ENCODE results near the gene MAPK8IP3. TPM values are rescaled to one million over a fixed set of nuclear protein-coding genes. Genes with fewer than 3 reads are reported as not detected.
A peak's percentile ranks its signal among the peaks of the same experiment; 100 is the strongest.

The MAPK8IP3 gene
- total RNA-seq, 2 donors from 2014 or later, result 44.0 to 62.6 TPM

GRCh38 chr16:1758923-1759322, 52.9 kb downstream of the MAPK8IP3 start:
- TF ChIP-seq, protein P1, sequence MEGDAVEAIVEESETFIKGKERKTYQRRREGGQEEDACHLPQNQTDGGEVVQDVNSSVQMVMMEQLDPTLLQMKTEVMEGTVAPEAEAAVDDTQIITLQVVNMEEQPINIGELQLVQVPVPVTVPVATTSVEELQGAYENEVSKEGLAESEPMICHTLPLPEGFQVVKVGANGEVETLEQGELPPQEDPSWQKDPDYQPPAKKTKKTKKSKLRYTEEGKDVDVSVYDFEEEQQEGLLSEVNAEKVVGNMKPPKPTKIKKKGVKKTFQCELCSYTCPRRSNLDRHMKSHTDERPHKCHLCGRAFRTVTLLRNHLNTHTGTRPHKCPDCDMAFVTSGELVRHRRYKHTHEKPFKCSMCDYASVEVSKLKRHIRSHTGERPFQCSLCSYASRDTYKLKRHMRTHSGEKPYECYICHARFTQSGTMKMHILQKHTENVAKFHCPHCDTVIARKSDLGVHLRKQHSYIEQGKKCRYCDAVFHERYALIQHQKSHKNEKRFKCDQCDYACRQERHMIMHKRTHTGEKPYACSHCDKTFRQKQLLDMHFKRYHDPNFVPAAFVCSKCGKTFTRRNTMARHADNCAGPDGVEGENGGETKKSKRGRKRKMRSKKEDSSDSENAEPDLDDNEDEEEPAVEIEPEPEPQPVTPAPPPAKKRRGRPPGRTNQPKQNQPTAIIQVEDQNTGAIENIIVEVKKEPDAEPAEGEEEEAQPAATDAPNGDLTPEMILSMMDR (IDR thresholded peaks at IDR 0.05), result no peak
- Histone ChIP-seq H3K27me3 (no peaks in the 10 kb centered on the region), H3K36me3 (no peaks in the 10 kb centered on the region), H3K9me3 (no peaks in the 10 kb centered on the region), H3K4me1 (peaks cover 5% of the 10 kb centered on the region), H3K9ac (ENCODE audit: low read depth in 2 of 2, low read length in 2 of 2) (peak overlapping the region in 1 of 2 donors; percentile 70), H3K27ac (no peak overlapping the region), H3K4me3 (no peak overlapping the region)
- DNase-seq, result no peak
- intact Hi-C loops (cut with DNase I), result no loop called here

- intact Hi-C loops (cut with DNase I), result no loop called here
- H3K9me3 ChIP-seq, result no peaks in the 10 kb centered on the region
- H3K4me1 ChIP-seq, result peaks cover 5% of the 10 kb centered on the region
- H3K27me3 ChIP-seq, result no peaks in the 10 kb centered on the region
- H3K27ac ChIP-seq, result no peak overlapping the region
- DNase-seq, result no peak
- H3K4me3 ChIP-seq, result no peak overlapping the region
- peaks cover 2% of the 10 kb centered on the region for H3K36me3 ChIP-seq
- TF ChIP-seq, protein P1 (IDR thresholded peaks at IDR 0.05), result no peak
- no peak overlapping the region for H3K9ac ChIP-seq (ENCODE audit: low read depth in 2 of 2, low read length in 2 of 2)
These were observed 53.5 kb downstream of the MAPK8IP3 start for GRCh38 chr16:1759511-1759910.

DNA sequence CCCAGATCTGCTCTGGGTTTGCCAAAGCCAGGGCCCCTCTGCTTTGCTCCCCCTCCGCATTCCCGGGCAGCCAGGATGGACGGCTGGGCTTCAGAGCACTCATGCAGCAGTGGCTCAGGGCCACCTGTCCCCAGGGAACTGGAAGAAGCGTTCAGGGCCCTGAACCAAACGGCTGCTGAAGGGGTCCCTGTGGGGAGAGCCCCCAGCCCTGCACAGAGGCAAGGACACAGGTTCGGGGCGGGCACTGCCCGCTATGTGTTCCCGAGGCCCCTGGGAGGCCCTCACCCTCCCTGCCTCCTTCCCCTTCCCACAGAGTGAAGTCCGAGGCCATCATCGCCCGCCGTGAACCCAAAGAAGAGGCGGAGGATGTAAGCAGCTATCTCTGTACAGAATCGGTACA, 54.9 kb downstream of the MAPK8IP3 start:
- TF ChIP-seq, protein P1 (IDR thresholded peaks at IDR 0.05), result no peak
- intact Hi-C loops (cut with DNase I), result no loop called here
- Histone ChIP-seq H3K4me1 (peaks cover 5% of the 10 kb centered on the region), H3K36me3 (peaks cover 8% of the 10 kb centered on the region), H3K9ac (ENCODE audit: low read depth in 2 of 2, low read length in 2 of 2) (no peak overlapping the region), H3K27ac (no peak overlapping the region), H3K4me3 (no peak overlapping the region), H3K27me3 (no peaks in the 10 kb centered on the region), H3K9me3 (no peaks in the 10 kb centered on the region)
- DNase-seq, result no peak

DNA sequence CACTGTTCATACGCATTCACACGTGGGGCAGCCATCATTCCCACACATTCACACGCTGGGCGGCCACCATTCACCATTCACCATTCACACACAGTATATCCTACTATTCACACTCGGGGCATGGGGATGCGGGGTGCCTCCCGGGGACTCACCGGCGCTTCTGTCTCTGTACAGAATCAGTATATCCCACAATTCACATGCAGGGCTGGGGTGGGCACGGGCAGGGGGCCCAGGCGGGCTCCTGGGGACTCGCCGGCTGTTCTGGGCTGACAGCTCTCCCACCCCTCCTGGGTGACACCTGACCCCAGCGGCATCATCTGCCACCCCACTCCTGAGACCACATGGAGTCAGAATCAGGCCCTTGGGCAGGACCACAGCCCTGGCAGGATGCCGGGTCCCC, 55.8 kb downstream of the MAPK8IP3 start:
- no peak for DNase-seq
- H3K9ac ChIP-seq (ENCODE audit: low read depth in 2 of 2, low read length in 2 of 2), result no peak overlapping the region
- peaks cover 5% of the 10 kb centered on the region for H3K4me1 ChIP-seq
- H3K4me3 ChIP-seq, result no peak overlapping the region
- H3K9me3 ChIP-seq, result no peaks in the 10 kb centered on the region
- no peaks in the 10 kb centered on the region for H3K27me3 ChIP-seq
- peaks cover 8% of the 10 kb centered on the region for H3K36me3 ChIP-seq
- H3K27ac ChIP-seq, result no peak overlapping the region
- intact Hi-C loops (cut with DNase I), result no loop called here
- TF ChIP-seq, protein P1 (IDR thresholded peaks at IDR 0.05), result no peak

- peaks cover 8% of the 10 kb centered on the region for H3K36me3 ChIP-seq
- no peak overlapping the region for H3K27ac ChIP-seq
- TF ChIP-seq, protein P1 (IDR thresholded peaks at IDR 0.05), result no peak
- DNase-seq, result no peak
- intact Hi-C loops (cut with DNase I), result no loop called here
- H3K4me3 ChIP-seq, result no peak overlapping the region
- no peak overlapping the region for H3K9ac ChIP-seq (ENCODE audit: low read depth in 2 of 2, low read length in 2 of 2)
- H3K9me3 ChIP-seq, result no peaks in the 10 kb centered on the region
- H3K27me3 ChIP-seq, result no peaks in the 10 kb centered on the region
- H3K4me1 ChIP-seq, result peaks cover 5% of the 10 kb centered on the region
These were observed 56.3 kb downstream of the MAPK8IP3 start for GRCh38 chr16:1762196-1762878.

Measured in colonic mucosa (tissue), 4 donors.